ENCODE measurements around the gene SSR4. TPM values are rescaled to one million over a fixed set of nuclear protein-coding genes. Genes with fewer than 3 reads are reported as not detected.

SSR4 gene
- polyA plus RNA-seq, 2 of the 4 experiments (the other 2 are of a cell fraction): 212 to 352 TPM

GRCh38 chrX:153780678-153781427 lies 13.6 kb upstream of the SSR4 start, which contains the start of gene SRPK3:
Gene SRPK3, plus strand, starts transcription at chrX:153781041. Its CDS starts 46 bp downstream, at chrX:153781087.
- no peak for FAIRE-seq
- WGBS (ENCODE audit: missing lambda C conversion rate): 85% methylated on average over 33 of the region's 52 CpGs
- TF ChIP-seq MAFK (IDR thresholded peaks at IDR 0.05; ENCODE audit: partially characterized antibody): no peak
- TF ChIP-seq MAX (IDR thresholded peaks at IDR 0.05): no peak
- TF ChIP-seq HOXB5 (CRISPR knock-in tag; IDR thresholded peaks at IDR 0.05): no peak
- TF ChIP-seq HOXB13 (CRISPR knock-in tag; IDR thresholded peaks at IDR 0.05; ENCODE audit: low read depth): no peak
- TF ChIP-seq RCOR1 (IDR thresholded peaks at IDR 0.05; ENCODE audit: low read depth, low read length): no peak
- TF ChIP-seq SMC3 (IDR thresholded peaks at IDR 0.05): no peak
- TF ChIP-seq KDM5A (IDR thresholded peaks at IDR 0.05): no peak
- no peak for TF ChIP-seq REST (IDR thresholded peaks at IDR 0.05)
- TF ChIP-seq POLR2A (IDR thresholded peaks at IDR 0.05; ENCODE audit: low read length): no peak
- TF ChIP-seq TP53 (CRISPR knock-in tag; IDR thresholded peaks at IDR 0.05): no peak
- TF ChIP-seq BCL3 (IDR thresholded peaks at IDR 0.05): no peak
- TF ChIP-seq PBX3 (IDR thresholded peaks at IDR 0.05): no peak

GRCh38 chrX:153781428-153782047 lies 12.9 kb upstream of the SSR4 start:
- DNase-seq (ENCODE audit: low read depth in 1 of 2, low spot score in 1 of 2): no peak
- peak; percentile 6 to 10; a peak in 2 of 6 replicates for ATAC-seq
- Histone ChIP-seq H3K4me1 (no peaks in the 10 kb centered on the region), H3K4me3 (no peak overlapping the region), H3K27ac (no peak overlapping the region), H3K4me2 (no peak overlapping the region), H3K9me3 (no peaks in the 10 kb centered on the region)
- ChIA-PET POLR2A (interaction anchor here (1.0 kb wide), 1 partner anchor 13 kb away, joined by 3 read pairs; the partner anchor contains the start of genes IDH3G and SSR4), CTCF (interaction anchor here (1.0 to 4.9 kb wide), 4 partner anchors 11 to 55 kb away, joined by 3 to 27 read pairs (median 4); partner anchors contain the start of gene PLXNB3)
- no peak for FAIRE-seq
- TF ChIP-seq ESRRA (IDR thresholded peaks at IDR 0.05; ENCODE audit: borderline replicate concordance, low read length) (no peak), BHLHE40 (IDR thresholded peaks at IDR 0.05; ENCODE audit: low read depth, low read length) (no peak), NPAS2 (CRISPR knock-in tag; IDR thresholded peaks at IDR 0.05; ENCODE audit: borderline replicate concordance) (no peak), ZC3H11A (IDR thresholded peaks at IDR 0.05) (no peak), HOXA7 (CRISPR knock-in tag; IDR thresholded peaks at IDR 0.05) (no peak), CBX2 (IDR thresholded peaks at IDR 0.05; ENCODE audit: borderline replicate concordance, low read depth) (no peak), USF2 (IDR thresholded peaks at IDR 0.05) (no peak), HOXB13 (CRISPR knock-in tag; IDR thresholded peaks at IDR 0.05; ENCODE audit: low read depth) (no peak), JUNB (IDR thresholded peaks at IDR 0.05) (no peak), CEBPB (IDR thresholded peaks at IDR 0.05) (no peak), FOSB (CRISPR knock-in tag; IDR thresholded peaks at IDR 0.05) (no peak), PBX3 (IDR thresholded peaks at IDR 0.05) (no peak), EHF (CRISPR knock-in tag; IDR thresholded peaks at IDR 0.05) (no peak), ZSCAN20 (CRISPR knock-in tag; IDR thresholded peaks at IDR 0.05) (no peak), SREBF2 (IDR thresholded peaks at IDR 0.05) (no peak), CHD4 (IDR thresholded peaks at IDR 0.05; ENCODE audit: borderline replicate concordance) (no peak)
- 84% methylated on average over 19 of the region's 24 CpGs for WGBS (ENCODE audit: missing lambda C conversion rate)

More at GRCh38 chrX:153780678-153781427, 13.6 kb upstream of the SSR4 start, which contains the start of gene SRPK3:
- Histone ChIP-seq H3K9me3 (no peaks in the 10 kb centered on the region), H3K4me1 (no peaks in the 10 kb centered on the region), H3K4me3 (no peak within 1 kb of the TSS), H3K4me2 (no peak within 1 kb of the TSS), H3K27ac (no peak within 1 kb of the TSS)
- CTCF ChIA-PET: interaction anchor here (1.5 to 4.9 kb wide), 4 partner anchors 13 to 142 kb away, joined by 3 to 27 read pairs (median 6); partner anchors contain the start of gene PLXNB3
- no peak for ATAC-seq
- POLR2A ChIA-PET: interaction anchor here (1.0 kb wide), 1 partner anchor 14 kb away, joined by 3 read pairs; the partner anchor contains the start of genes IDH3G and SSR4
- no peak for DNase-seq (ENCODE audit: low read depth in 1 of 2, low spot score in 1 of 2)

Measured in A549 (cell line).